GM19035 (cell line): ENCODE data around the gene STEEP1.

Experiments
- ATAC-seq: cut with Tn5 transposase; IDR thresholded peaks from one replicate; pipeline ENCODE4 v1.9.1; 2021; ENCODE audit not compliant: unreplicated experiment

The STEEP1 gene

DNA sequence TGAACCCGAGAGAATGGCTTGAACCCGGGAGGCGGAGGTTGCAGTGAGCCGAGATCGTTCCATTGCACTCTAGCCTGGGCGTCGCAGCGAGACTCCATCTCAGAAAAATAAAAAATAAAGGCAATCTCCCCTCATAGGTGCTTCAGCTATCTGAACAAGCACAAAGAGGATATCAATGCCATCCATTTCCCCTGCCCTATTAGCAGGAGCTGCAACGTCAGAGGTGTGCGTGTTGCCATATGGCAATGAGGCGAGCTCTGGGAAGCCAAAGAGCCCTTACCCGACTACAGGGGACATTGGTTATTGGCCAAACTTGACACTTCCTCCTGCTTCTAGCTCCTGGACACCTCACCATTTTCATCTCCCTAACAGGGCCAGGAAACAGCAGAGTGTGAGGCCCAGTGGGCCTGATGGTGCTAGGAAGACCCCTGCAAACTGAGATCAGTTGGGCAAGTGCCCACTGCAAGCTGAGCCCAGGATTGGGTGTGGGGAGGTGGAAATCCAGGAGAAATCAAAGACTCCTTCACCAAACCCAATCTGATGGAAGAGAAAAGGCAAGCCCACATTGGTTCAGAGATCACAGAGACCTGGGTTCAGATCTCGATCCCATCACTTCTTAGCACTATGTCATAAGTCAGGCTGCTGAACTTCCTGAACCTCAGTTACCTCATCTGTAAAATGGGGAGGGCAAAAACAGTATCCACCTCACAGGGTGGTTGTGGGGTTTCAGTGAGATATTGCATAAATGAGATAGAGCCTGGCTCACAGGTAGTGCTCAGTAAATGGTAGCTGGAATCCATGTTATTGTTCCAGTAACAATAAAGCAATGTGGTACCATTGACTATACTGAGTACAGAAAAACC, 75.8 kb downstream of the STEEP1 start:
- no peak for ATAC-seq

DNA sequence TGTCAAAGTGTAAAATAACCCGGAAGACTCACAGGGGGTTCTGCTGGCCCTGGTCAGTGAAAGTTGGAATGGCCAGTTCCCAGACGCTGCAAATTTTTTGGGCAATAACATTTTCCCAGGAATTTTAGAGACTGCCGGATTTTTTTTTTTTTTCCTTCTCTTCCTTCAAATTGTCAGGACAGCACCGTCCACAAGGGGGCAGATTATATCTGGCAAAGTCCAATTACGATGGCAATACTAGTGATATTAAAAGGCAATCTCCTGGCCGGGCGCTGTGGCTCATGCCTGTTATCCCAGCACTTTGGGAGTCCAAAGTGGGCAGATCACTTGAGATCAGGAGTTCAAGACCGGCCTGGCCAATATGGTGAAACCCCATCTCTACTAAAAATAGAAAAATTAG, 76.5 kb downstream of the STEEP1 start:
- no peak for ATAC-seq
